ENCODE data around the gene COL18A1.

GRCh38 chr21:45408801-45409261 lies 3.9 kb downstream of the COL18A1 start:
- no peak for TF ChIP-seq CTCF (IDR thresholded peaks at IDR 0.05)
- TF ChIP-seq POLR2A (IDR thresholded peaks at IDR 0.05; ENCODE audit: low read depth) = no peak
